ENCODE data around the gene ATP8A1.

Gene ATP8A1

GRCh38 chr4:42594888-42595287 is 62.0 kb downstream of the ATP8A1 start:
- no peak overlapping the region for H2AFZ ChIP-seq (ENCODE audit: low read depth, low read length)
- no peak overlapping the region for H3K27ac ChIP-seq (ENCODE audit: low read length)
- no peaks in the 10 kb centered on the region for H3K36me3 ChIP-seq (ENCODE audit: insufficient read depth, low read length)
- TF ChIP-seq EZH2 (IDR thresholded peaks at IDR 0.05; ENCODE audit: borderline replicate concordance, low read depth, low read length, severe bottlenecking), result no peak
- TF ChIP-seq CTCF (IDR thresholded peaks at IDR 0.05; ENCODE audit: borderline replicate concordance, extremely low read depth, low read length, poor library complexity, severe bottlenecking), result no peak
- no peak overlapping the region for H3K9ac ChIP-seq (ENCODE audit: low read depth, low read length)
- H4K20me1 ChIP-seq (ENCODE audit: insufficient read depth, low read length), result no peaks in the 10 kb centered on the region
- DNase-seq (no peak), ATAC-seq (ENCODE audit: insufficient read depth, low read depth) (no peak)
- H3K4me1 ChIP-seq (ENCODE audit: insufficient read depth, low read length), result no peaks in the 10 kb centered on the region
- no peak overlapping the region for H3K4me3 ChIP-seq (ENCODE audit: low read depth in 1 of 2, low read length in 2 of 2)
- H3K27me3 ChIP-seq (ENCODE audit: insufficient read depth, low read length, poor library complexity), result no peaks in the 10 kb centered on the region
- H3K79me2 ChIP-seq (ENCODE audit: insufficient read depth, low read length), result no peaks in the 10 kb centered on the region
- H3K4me2 ChIP-seq (ENCODE audit: insufficient read depth, low read length), result no peak overlapping the region
- H3K9me3 ChIP-seq (ENCODE audit: insufficient read depth, low read length, severe bottlenecking), result no peaks in the 10 kb centered on the region

GRCh38 chr4:42588909-42589308 is 68.0 kb downstream of the ATP8A1 start:
- no peak overlapping the region for H3K27ac ChIP-seq (ENCODE audit: low read length)
- no peak overlapping the region for H3K4me2 ChIP-seq (ENCODE audit: insufficient read depth, low read length)
- TF ChIP-seq CTCF (IDR thresholded peaks at IDR 0.05; ENCODE audit: borderline replicate concordance, extremely low read depth, low read length, poor library complexity, severe bottlenecking) (no peak), EZH2 (IDR thresholded peaks at IDR 0.05; ENCODE audit: borderline replicate concordance, low read depth, low read length, severe bottlenecking) (no peak)
- no peaks in the 10 kb centered on the region for H3K79me2 ChIP-seq (ENCODE audit: insufficient read depth, low read length)
- H3K4me1 ChIP-seq (ENCODE audit: insufficient read depth, low read length), result no peaks in the 10 kb centered on the region
- H3K4me3 ChIP-seq (ENCODE audit: low read depth in 1 of 2, low read length in 2 of 2), result no peak overlapping the region
- ATAC-seq (ENCODE audit: insufficient read depth, low read depth), result no peak
- H3K9ac ChIP-seq (ENCODE audit: low read depth, low read length), result no peak overlapping the region
- no peaks in the 10 kb centered on the region for H3K9me3 ChIP-seq (ENCODE audit: insufficient read depth, low read length, severe bottlenecking)
- no peak overlapping the region for H2AFZ ChIP-seq (ENCODE audit: low read depth, low read length)
- no peaks in the 10 kb centered on the region for H3K36me3 ChIP-seq (ENCODE audit: insufficient read depth, low read length)
- no peaks in the 10 kb centered on the region for H4K20me1 ChIP-seq (ENCODE audit: insufficient read depth, low read length)
- no peaks in the 10 kb centered on the region for H3K27me3 ChIP-seq (ENCODE audit: insufficient read depth, low read length, poor library complexity)
- DNase-seq, result no peak

GRCh38 chr4:42586775-42587174 is 70.1 kb downstream of the ATP8A1 start:
- Histone ChIP-seq H3K27me3 (ENCODE audit: insufficient read depth, low read length, poor library complexity) (no peaks in the 10 kb centered on the region), H3K9ac (ENCODE audit: low read depth, low read length) (no peak overlapping the region), H3K4me3 (ENCODE audit: low read depth in 1 of 2, low read length in 2 of 2) (no peak overlapping the region), H3K4me2 (ENCODE audit: insufficient read depth, low read length) (no peak overlapping the region), H3K4me1 (ENCODE audit: insufficient read depth, low read length) (no peaks in the 10 kb centered on the region), H3K27ac (ENCODE audit: low read length) (no peak overlapping the region), H4K20me1 (ENCODE audit: insufficient read depth, low read length) (no peaks in the 10 kb centered on the region), H3K36me3 (ENCODE audit: insufficient read depth, low read length) (no peaks in the 10 kb centered on the region), H3K79me2 (ENCODE audit: insufficient read depth, low read length) (no peaks in the 10 kb centered on the region), H2AFZ (ENCODE audit: low read depth, low read length) (no peak overlapping the region), H3K9me3 (ENCODE audit: insufficient read depth, low read length, severe bottlenecking) (no peaks in the 10 kb centered on the region)
- DNase-seq, result no peak
- TF ChIP-seq EZH2 (IDR thresholded peaks at IDR 0.05; ENCODE audit: borderline replicate concordance, low read depth, low read length, severe bottlenecking), result no peak
- TF ChIP-seq CTCF (IDR thresholded peaks at IDR 0.05; ENCODE audit: borderline replicate concordance, extremely low read depth, low read length, poor library complexity, severe bottlenecking), result no peak
- ATAC-seq (ENCODE audit: insufficient read depth, low read depth), result no peak

GRCh38 chr4:42579903-42580302 is 77.0 kb downstream of the ATP8A1 start:
- H4K20me1 ChIP-seq (ENCODE audit: insufficient read depth, low read length), result no peaks in the 10 kb centered on the region
- no peak overlapping the region for H3K4me3 ChIP-seq (ENCODE audit: low read depth in 1 of 2, low read length in 2 of 2)
- ATAC-seq (ENCODE audit: insufficient read depth, low read depth) (no peak), DNase-seq (no peak)
- no peaks in the 10 kb centered on the region for H3K79me2 ChIP-seq (ENCODE audit: insufficient read depth, low read length)
- no peaks in the 10 kb centered on the region for H3K27me3 ChIP-seq (ENCODE audit: insufficient read depth, low read length, poor library complexity)
- no peak overlapping the region for H3K4me2 ChIP-seq (ENCODE audit: insufficient read depth, low read length)
- H3K27ac ChIP-seq (ENCODE audit: low read length), result no peak overlapping the region
- H2AFZ ChIP-seq (ENCODE audit: low read depth, low read length), result no peak overlapping the region
- no peaks in the 10 kb centered on the region for H3K36me3 ChIP-seq (ENCODE audit: insufficient read depth, low read length)
- H3K9me3 ChIP-seq (ENCODE audit: insufficient read depth, low read length, severe bottlenecking), result no peaks in the 10 kb centered on the region
- H3K4me1 ChIP-seq (ENCODE audit: insufficient read depth, low read length), result no peaks in the 10 kb centered on the region
- TF ChIP-seq EZH2 (IDR thresholded peaks at IDR 0.05; ENCODE audit: borderline replicate concordance, low read depth, low read length, severe bottlenecking), result no peak
- no peak for TF ChIP-seq CTCF (IDR thresholded peaks at IDR 0.05; ENCODE audit: borderline replicate concordance, extremely low read depth, low read length, poor library complexity, severe bottlenecking)
- no peak overlapping the region for H3K9ac ChIP-seq (ENCODE audit: low read depth, low read length)
